Activated CD4-positive, CD25-positive, alpha-beta regulatory T cell treated with anti-CD3 and anti-CD28 coated beads, Interleukin-2, amount 50 U/mL, for 24 hours (primary cell): ENCODE measurements around the gene ARHGEF10L.

Experiments
- ATAC-seq, 2 donors: fragments of 150-1000 bp; cut with Tn5 transposase; one replicate each; pipeline ENCODE4 v1.10.0; 2021; ENCODE audit warnings: mild to moderate bottlenecking in 1 of 2, moderate library complexity in 1 of 2

The ARHGEF10L gene

GRCh38 chr1:17550729-17551584 lies 11.5 kb downstream of the ARHGEF10L start:
- ATAC-seq: no peak

DNA sequence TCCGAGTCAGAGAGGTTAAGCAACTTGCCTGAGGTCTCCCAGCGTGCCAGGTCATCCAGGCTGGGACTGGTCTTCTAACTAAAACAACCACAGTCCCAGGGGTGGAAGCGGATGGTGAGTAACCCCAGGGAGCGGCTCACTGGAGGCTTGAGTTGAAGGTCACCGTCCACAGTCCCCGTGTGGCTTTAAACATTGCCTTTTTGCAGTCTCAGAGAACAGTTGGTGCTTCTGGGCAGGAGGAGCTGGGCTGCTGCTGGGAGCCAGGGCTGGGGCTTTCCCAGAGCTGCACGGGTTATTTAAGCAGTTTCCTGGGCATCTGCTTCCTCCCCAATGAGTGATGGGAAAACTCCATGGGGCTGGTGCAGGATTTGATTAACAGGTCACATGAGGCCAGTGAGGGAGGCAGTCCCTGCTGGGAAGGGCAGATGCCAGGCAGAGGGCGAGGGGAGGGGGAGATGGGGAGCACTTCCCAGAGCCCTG lies 12.3 kb downstream of the ARHGEF10L start:
- ATAC-seq: no peak

DNA sequence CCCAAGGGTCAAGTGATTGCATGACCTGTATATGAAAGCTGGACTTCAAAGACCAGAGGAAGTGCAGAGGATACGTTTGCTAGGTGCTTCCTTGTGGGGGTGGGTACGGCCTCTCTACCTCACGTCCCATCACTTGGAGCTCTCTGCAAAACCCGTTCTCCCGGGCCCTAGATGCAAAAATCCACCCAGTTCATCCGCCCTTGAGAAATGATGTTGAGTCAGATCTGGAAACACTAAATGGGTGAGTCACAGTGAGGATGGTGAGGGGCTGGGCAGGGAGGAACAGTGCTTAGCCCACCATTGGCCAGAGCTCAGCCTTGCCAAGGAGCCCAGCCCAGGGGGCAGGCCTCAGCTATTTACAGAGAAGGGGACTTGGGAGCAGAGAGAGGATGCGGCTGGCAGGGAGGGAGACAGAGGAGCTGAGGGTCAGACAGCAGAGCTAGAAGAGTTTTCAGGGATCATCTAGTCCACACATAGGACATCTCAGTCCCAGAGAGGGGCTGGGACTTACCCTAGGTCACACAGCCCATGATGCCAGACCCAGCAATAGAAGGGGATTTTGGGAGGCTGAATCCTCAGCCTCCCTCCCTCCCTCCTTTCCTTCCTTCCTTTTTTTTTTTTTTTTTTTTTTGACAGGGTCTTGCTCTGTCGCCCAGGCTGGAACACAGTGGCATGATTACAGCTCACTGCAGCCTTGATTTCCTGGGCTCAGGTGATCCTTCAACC lies 14.6 kb downstream of the ARHGEF10L start:
- no peak for ATAC-seq

- ATAC-seq: no peak
Measured at GRCh38 chr1:17554954-17555353, 15.5 kb downstream of the ARHGEF10L start.

DNA sequence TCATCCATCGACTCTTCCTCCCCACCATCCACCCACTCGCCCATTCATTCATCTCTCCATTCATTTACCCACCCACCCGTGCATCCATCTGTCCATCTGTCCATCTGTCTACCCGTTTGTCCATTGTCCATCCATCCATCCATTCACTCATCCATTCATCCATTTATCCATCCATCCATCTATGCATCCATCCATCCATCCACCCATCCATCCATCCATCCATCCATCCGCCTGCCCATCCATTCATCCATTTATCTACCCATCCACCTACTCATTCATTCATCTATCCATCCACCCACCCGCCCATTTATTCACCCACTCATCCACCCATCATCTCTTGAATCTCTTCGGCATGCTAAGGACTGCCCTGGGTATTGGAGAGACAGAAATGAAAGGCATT lies 18.5 kb downstream of the ARHGEF10L start:
- no peak for ATAC-seq

- no peak for ATAC-seq
Measured at GRCh38 chr1:17558541-17558940, 19.0 kb downstream of the ARHGEF10L start.

DNA sequence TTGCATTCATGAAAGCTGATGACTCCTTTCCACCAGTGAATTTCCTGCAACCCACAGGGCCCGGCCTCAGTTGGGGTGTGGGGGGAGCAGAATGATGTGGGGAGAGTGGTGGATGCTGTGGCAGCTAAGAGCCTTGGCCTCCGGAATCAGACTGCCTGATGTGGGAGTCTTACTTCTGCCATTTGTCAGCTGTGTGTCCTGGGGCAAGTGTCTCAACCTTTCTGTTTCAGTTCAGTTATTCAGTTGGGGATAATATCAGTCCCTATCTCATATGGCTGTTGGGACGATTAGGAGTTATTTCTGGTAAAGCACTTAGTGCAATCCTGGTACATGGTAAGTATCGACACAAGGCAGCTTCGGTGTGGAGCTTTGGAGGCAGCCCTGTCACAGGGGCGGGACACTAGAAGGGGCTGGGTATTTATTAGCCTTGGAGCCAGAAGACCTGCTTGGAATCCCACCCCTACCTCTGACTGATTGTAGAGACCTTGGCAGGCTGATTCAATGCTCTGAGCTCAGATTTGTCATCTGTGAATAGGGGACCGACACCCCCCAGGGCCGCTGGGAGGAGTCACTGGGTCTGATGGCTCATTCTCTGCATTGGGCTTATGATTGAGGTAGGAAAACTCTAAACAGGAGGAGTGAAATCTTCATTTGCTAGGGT lies 19.6 kb downstream of the ARHGEF10L start:
- no peak for ATAC-seq

- no peak for ATAC-seq
Measured at GRCh38 chr1:17559615-17560419, 20.3 kb downstream of the ARHGEF10L start.

DNA sequence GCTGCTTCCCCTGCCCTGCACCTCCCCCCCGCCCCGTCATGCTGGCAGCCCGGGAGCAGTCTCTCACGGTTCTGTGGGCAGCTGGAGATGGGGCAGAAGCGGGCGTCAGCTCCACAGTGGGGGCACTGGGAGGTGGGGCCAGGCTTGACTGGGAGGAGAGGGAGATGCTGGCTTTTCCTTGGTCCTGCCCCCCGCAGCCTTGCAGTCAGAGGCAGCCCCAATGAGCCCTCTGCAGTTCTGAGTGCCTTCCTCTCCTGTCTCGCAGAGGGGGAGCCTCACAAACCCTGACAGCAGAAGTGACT lies 21.7 kb downstream of the ARHGEF10L start:
- no peak for ATAC-seq

GRCh38 chr1:17561561-17561985 lies 22.1 kb downstream of the ARHGEF10L start:
- no peak for ATAC-seq

DNA sequence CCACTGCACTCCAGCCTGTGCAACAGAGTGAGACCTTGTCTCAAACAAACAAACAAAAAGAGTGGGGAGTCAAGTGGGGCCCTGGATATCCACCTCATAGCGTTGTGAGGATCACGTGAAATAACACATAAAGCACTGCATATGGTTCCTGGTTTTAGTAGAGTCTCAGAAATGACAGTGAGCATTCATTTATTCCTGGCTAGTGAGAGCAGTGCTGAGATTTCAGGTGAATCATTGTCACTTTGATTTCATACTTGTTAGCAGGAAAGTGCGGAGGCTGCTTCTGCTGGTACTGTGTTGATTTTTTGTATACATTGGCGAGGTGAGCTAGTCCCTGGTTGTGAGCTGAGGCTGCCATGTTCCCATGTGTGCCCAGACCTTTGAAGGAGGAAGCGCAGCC lies 22.9 kb downstream of the ARHGEF10L start:
- ATAC-seq: no peak

DNA sequence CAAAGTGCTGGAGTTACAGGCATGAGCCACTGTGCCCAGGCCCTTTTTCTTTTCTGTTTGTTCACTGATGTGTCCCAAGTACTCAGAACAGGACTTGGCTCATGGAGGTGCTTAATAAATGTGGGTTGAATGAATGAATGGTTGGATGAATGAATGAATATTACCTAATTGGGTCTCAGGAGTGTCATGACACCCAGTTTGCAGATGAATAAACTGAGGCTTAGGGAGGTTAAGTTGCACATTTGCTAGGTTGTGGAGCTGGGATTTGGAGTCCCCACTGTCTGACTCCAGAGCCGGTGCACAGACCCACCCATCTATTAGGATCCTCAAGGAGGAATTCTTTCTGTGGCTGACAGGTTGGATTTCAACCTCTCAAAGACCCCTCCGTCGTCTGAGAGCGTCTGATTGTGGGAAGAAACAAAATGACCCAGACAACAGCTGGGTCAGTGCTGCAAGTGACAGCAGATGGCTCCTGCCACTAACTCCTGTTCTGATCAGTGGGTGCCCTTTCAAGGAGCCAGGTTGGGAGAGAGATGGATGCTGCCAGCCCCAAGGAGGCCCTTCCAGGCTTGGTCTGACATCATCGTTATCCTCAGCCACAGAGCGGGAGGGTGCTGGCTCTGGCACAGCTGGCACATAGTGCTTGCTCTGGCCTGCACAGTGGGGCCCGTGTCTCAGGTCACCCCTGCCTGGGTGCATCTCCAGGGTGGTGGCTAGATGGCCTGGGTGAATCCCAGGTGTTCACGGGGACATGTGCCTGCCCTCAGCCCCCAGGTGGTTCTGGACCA lies 24.2 kb downstream of the ARHGEF10L start:
- ATAC-seq: no peak

- ATAC-seq: no peak
Measured at GRCh38 chr1:17564458-17565393, 25.2 kb downstream of the ARHGEF10L start.

DNA sequence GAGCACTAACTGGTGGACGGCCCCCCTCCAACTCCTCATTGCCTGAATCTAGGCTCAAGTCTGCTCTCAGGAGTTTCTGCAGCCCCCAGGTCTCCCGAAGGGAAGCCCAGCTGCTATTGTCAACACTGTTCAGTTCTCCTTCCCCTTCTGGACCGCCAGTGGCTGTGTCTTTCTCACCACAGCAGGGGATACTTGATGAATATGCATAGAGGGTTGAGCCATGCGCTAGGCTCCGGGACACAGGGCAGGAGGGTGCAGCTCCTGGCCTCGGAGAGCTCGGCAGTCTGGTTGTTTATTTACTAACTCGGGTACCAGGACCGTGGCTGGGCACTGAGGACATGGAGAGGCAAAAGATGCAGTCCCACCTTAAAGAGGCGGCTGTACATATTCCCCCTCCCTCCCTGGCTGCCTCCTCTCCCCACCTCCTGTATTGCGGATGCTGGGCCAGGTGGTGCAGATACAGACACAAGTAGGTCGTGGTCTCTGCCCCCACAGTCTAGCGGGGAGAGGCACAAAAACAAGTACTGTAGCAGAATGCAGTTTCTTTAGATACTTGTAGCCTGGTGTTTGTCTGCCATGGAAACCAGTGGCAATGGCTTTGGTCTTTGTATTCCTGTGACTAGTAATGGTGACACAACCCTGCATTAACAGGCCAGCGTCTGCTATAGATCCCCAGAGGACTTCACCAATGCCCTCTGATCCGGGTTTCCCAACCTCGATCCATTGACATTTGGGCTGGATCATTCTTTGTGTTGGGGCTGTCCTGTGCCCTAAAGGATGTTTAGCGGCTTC lies 26.2 kb downstream of the ARHGEF10L start:
- ATAC-seq: no peak

DNA sequence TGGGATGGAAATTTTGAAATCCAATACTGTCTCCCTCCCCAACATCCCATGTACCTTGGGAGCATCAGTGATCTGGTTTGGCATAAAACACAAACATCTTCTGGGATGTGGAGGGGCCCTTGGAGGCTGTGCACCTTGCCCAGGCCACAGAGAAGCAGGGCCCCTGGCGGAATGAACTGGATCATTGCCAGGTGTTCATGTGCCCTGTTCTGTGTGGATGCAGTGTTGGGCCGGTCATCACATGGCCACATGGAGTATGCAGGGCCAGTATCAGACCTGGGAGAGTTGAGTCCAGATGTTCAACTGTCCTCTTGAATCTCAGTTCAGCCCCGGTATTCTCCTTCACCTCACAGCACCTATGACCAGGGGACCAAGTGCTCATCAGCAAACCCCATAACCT lies 26.9 kb downstream of the ARHGEF10L start:
- no peak for ATAC-seq

DNA sequence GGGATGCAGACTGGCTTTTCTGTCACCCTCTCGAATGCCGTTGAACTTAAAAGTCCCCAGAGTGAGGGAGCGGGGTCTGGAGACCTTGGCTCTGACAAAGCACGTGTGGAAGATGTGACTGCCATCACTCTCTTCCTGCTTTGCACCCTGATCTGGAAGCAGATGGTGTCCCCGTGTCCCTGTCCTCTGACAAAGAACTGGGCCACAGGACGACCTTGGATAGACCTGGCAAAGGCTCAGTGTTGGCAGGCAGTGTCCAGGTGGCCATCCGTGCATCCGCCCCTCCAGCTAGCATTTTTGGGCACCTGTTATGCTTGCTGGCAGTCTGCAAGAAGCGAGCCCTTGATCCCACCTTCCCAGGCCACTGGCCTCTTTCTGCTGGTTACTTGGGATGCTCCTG lies 27.4 kb downstream of the ARHGEF10L start:
- no peak for ATAC-seq

GRCh38 chr1:17567582-17567981 lies 28.1 kb downstream of the ARHGEF10L start:
- ATAC-seq: no peak

DNA sequence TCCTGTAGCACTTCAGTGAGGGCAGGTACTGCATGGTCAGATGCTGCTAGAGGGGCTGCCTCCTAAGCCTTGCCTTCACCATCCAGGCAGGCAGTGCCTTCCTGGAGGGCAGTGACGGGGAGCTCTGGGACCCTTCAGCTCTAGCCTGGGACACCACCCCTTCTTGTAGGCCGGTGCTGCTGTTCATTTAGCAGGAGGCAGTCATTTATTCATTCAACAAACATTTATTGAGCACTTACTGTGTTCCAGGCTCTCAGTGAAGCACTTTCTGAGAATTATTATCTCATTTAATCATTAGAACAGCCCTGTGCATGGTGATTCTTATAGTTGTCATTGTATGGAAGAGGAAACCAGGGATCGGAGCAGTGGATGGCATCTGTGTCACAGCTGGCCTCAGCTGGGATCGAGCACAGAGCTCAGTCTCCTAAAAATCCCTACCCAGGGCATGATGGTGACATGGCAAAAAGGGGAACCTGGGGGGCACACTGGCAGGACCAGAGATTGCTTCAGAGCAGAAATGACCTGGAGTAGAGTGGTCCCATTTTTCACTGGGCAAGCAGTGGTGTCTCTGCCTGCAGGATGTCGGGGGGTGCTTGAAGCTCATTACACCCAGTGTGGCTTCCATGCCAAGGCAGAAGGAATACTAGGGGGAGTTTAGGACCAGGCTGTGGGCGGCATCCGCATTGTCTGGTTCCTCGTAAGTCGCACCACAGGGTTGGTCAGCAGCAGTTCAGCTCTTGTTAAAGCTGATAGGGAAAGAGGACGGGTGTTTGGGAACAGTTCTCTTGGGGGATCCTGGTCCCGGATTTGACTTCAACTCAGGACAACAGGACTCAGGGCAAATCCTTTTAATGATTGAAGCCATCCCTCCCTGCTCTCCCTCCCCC lies 28.8 kb downstream of the ARHGEF10L start:
- no peak for ATAC-seq
